Lower leg skin (tissue), 4 donors: ENCODE results near the gene MICU1. TPM values are rescaled to one million over a fixed set of nuclear protein-coding genes. Genes with fewer than 3 reads are reported as not detected.

Experiments
- DNase-seq, 2 donors: peaks; one replicate each; pipeline ENCODE4 v3.0.0-alpha.2; 2019; ENCODE audit warnings: low spot score in 2 of 2
- H3K4me3 ChIP-seq: fragments of 200-600 bp; sonication (generic); 2 replicates; pipeline ENCODE4 v1.5.1; 2017; ENCODE audit warnings: mild to moderate bottlenecking, low read depth; ENCODE audit not compliant: poor library complexity, severe bottlenecking
- POLR2A ChIP-seq, 2 donors: fragments of 450-650 bp; IDR thresholded peaks; one replicate each; pipeline ENCODE4 v1.6.1; 2016 to 2017; ENCODE audit warnings: antibody characterized with exemption in 2 of 2, mild to moderate bottlenecking in 1 of 2, moderate library complexity in 1 of 2
- WGBS, 2 donors: methylation state at CpG; one replicate each; pipeline ENCODE4 v1.1.5; 2018; 5-methylcytosine and 5-hydroxymethylcytosine counted together
- intact Hi-C: fragments of 100-400 bp; cut with DNase I; formaldehyde crosslinking; loops from one replicate; pipeline ENCODE4 v1.15.0; 2023; ENCODE audit warnings: low total_unique reads
- total RNA-seq, 4 donors: library from RNA; depleted of rRNA; stranded (reverse); fragments of >200 nt; gene quantifications; one replicate each; pipeline ENCODE4 v1.1.0, GENCODE V29; 2016
- TF ChIP-seq, protein P1 (sequence below), 3 donors: fragments of 450-650 bp; IDR thresholded peaks; one replicate each; pipeline ENCODE4 v1.5.1; 2016; ENCODE audit warnings: antibody characterized with exemption in 3 of 3, mild to moderate bottlenecking in 3 of 3, moderate library complexity in 2 of 3

Gene MICU1
- total RNA-seq, 4 donors from 2014 or later = 36.8 to 54.6 (median 46.8) TPM

DNA sequence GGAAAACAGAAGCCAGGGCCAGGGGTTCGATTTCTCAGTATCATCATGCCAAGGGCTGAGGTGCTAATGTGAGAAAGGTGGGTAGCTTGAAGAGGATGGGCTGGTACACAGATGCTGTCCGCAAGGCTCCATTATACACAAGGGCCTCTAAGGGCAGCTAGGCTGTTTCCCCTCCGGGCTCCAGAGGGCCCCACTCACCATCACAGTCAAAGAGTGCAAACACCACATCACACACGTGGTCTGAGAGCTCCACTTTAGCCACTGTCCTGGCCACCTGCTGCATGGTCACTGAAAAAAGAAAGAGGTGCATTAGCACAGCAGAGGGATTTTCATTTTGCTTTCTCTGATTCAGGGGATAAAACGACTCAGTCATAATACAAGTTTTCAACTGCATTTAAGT, 250.3 kb downstream of the MICU1 start:
- TF ChIP-seq, protein P1, sequence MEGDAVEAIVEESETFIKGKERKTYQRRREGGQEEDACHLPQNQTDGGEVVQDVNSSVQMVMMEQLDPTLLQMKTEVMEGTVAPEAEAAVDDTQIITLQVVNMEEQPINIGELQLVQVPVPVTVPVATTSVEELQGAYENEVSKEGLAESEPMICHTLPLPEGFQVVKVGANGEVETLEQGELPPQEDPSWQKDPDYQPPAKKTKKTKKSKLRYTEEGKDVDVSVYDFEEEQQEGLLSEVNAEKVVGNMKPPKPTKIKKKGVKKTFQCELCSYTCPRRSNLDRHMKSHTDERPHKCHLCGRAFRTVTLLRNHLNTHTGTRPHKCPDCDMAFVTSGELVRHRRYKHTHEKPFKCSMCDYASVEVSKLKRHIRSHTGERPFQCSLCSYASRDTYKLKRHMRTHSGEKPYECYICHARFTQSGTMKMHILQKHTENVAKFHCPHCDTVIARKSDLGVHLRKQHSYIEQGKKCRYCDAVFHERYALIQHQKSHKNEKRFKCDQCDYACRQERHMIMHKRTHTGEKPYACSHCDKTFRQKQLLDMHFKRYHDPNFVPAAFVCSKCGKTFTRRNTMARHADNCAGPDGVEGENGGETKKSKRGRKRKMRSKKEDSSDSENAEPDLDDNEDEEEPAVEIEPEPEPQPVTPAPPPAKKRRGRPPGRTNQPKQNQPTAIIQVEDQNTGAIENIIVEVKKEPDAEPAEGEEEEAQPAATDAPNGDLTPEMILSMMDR (IDR thresholded peaks at IDR 0.05) = no peak
- no peak for TF ChIP-seq POLR2A (IDR thresholded peaks at IDR 0.05)
- intact Hi-C loops = no loop called here
- H3K4me3 ChIP-seq = no peak overlapping the region
- WGBS, 2 donors = 67 to 73% methylated on average over 5 of the region's 5 CpGs
- DNase-seq = peak in 1 of 2 donors; percentile 42

DNA sequence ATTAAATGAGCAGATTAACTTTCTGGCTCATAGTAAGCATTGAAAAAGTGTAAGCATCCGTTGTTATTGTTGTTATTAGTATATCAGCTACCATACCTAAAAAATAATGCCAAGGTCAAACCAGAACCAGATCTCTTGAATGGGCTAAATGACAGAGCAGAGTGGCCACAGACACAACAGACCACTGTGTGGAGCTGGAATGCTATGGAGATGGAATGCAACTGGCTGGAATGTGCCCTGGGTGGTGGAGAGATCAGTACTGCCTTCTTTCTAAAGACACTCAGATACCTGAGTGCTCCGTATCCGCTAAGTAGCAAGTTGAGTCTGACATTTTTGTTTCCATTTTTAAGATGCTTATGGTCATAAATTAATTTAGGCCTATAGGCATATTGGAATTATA, 250.7 kb downstream of the MICU1 start:
- TF ChIP-seq, protein P1 (IDR thresholded peaks at IDR 0.05) = no peak
- no peak for TF ChIP-seq POLR2A (IDR thresholded peaks at IDR 0.05)
- H3K4me3 ChIP-seq = no peak overlapping the region
- DNase-seq = peak in 1 of 2 donors; percentile 13
- intact Hi-C loops = no loop called here
- WGBS, 2 donors = 94 to 95% methylated on average over 3 of the region's 3 CpGs

DNA sequence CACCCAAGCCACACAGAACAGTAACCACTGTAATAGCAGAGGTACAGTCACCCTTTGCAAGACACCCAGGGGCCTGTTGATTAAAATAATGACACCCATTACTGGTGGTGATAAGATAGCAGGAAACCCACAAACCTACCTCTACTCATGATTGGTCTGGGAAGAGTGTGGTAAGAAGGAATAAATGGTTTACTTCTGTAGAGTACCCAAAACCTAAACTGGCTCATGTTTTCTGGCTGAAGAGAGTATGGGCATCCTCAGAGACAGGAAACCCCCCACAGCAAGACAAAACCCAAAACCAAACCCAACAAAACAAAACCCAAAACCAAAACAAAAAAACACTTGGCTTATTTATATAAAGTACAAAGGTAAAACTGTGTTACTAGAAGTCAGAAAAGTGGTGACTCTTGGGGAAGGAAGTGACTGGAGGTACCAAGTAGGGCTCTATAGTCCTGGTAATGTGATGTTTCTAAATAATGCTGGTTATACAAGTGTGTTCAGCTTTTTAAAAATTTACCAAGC, 255.6 kb downstream of the MICU1 start:
- TF ChIP-seq POLR2A (IDR thresholded peaks at IDR 0.05) = no peak
- TF ChIP-seq, protein P1 (IDR thresholded peaks at IDR 0.05) = no peak
- intact Hi-C loops = no loop called here

DNA sequence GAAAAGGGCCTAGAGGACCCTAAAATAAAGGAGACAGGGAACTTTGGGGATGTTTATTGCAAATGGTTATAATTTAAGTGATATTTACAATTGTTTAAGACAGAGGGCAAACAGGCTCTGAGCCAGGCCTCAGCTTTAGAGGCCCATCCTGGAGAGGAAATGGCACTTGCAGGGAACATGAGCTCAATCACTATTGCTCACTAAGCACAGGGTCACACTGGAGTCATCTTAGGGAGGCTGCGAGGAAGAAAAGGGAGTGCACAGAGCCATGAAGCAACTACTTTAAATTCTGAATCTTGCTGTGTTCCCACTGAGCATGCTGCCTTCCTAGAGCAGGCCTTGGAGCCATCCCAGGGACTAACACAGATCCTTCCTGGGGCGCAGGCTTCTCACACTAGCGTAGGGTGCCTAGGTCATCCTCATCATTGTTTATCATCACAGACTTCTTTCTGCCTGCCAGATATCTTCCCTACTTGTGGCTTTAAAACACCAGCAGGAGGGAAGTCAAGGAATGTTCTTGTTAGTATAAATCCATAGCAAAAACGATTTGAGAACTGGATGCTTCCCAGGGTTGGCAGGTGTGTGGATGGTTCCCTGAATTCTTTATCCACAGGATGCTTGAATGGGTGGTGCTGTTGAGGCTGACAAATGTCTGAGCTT, 258.4 kb downstream of the MICU1 start:
- WGBS, 2 donors = 77 to 84% methylated on average over 4 of the region's 4 CpGs
- TF ChIP-seq, protein P1 (IDR thresholded peaks at IDR 0.05) = no peak
- TF ChIP-seq POLR2A (IDR thresholded peaks at IDR 0.05) = no peak
- peak in 1 of 2 donors; percentile 62 for DNase-seq
- intact Hi-C loops = loop anchor here (10.0 kb wide), 1 partner anchor 697 kb away; no protein-coding TSS in a partner anchor
- no peak overlapping the region for H3K4me3 ChIP-seq

More for the DNA sequence above, 255.6 kb downstream of the MICU1 start:
- no peak overlapping the region for H3K4me3 ChIP-seq
- DNase-seq = peak in 1 of 2 donors; percentile 43

DNA sequence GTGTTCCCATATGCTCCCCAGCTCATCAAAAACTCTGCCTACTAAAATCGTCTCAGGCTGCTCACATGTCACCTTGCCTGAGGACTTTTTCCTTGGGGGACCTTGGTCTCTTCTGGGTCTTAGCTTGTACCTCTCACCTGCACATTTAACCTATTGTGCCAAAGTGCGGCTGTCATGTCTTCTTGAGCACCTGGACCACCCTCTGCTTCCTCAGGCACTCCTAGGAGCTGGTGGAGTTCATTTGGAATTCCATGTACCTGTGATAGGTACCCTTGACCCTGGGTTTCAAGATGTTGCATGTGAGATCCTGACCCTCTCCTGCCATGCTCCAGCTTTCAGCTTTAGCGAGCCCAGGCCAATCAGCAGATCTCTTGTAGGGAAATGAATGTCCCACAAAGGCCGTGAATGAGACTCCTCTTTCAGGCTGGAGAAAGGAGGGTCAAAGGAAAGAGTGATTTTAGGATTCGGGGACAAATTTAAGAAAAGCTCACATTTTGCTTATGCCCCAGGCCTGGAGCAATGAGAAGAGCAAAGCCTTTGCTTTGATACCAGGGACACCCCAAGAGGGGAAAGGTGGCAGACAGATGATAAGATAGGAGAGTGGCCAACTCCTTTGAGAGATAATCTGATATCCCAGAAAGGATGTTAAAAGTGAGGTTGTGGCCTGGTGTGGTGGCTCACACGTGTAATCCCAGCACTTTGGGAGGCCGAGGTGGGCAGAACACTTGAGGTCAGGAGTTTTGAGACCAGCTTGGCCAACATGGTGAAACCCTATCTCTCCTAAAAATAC, 260.6 kb downstream of the MICU1 start:
- TF ChIP-seq, protein P1 (IDR thresholded peaks at IDR 0.05) = no peak
- no peak for TF ChIP-seq POLR2A (IDR thresholded peaks at IDR 0.05)
- no peak overlapping the region for H3K4me3 ChIP-seq
- WGBS, 2 donors = 83% methylated on average over 7 of the region's 7 CpGs
- intact Hi-C loops = loop anchor here (10.0 kb wide), 1 partner anchor 700 kb away; no protein-coding TSS in a partner anchor
- DNase-seq = peak in 1 of 2 donors; percentile 53
